22Rv1 (cell line): ENCODE measurements around the gene POFUT1.

Experiments
- CTCF ChIP-seq: fragments of 450-650 bp; IDR thresholded peaks from 2 replicates; pipeline ENCODE4 v1.5.1; 2017; ENCODE audit warnings: mild to moderate bottlenecking
- ZFX ChIP-seq: fragments of 450-650 bp; IDR thresholded peaks from 2 replicates; pipeline ENCODE4 v1.6.1; 2017; ENCODE audit warnings: antibody characterized with exemption, borderline replicate concordance

GRCh38 chr20:32263398-32263954 is 55.8 kb downstream of the POFUT1 start:
- TF ChIP-seq CTCF (no peak), ZFX (no peak)
